ENCODE results near the gene ARSI.

GRCh38 chr5:150306775-150307174, 4.1 kb upstream of the ARSI start:
- TF ChIP-seq ZNF677 (tag by site-specific recombination; IDR thresholded peaks at IDR 0.05) (no peak), ZNF623 (tag by site-specific recombination; IDR thresholded peaks at IDR 0.05) (no peak), CTCF (tag by site-specific recombination; IDR thresholded peaks at IDR 0.05) (no peak), REPIN1 (tag by site-specific recombination; IDR thresholded peaks at IDR 0.05; ENCODE audit: low read depth) (no peak), TCF7L2 (IDR thresholded peaks at IDR 0.05; ENCODE audit: borderline replicate concordance, low read depth, low read length) (no peak), ZNF174 (tag by site-specific recombination; IDR thresholded peaks at IDR 0.05) (no peak), ZNF513 (tag by site-specific recombination; IDR thresholded peaks at IDR 0.05) (no peak)

Data from HEK293 (cell line).